Measurements from ENCODE around the gene PSMD7. TPM values are rescaled to one million over a fixed set of nuclear protein-coding genes. Genes with fewer than 3 reads are reported as not detected.
"Not testable (repeated sequence)": the region's sequence is repeated elsewhere in the genome, so short reads cannot be mapped to it uniquely, and the experiment has no call there.

The PSMD7 gene
- total RNA-seq, 1 experiment from 2014 or later, result 135 TPM

DNA sequence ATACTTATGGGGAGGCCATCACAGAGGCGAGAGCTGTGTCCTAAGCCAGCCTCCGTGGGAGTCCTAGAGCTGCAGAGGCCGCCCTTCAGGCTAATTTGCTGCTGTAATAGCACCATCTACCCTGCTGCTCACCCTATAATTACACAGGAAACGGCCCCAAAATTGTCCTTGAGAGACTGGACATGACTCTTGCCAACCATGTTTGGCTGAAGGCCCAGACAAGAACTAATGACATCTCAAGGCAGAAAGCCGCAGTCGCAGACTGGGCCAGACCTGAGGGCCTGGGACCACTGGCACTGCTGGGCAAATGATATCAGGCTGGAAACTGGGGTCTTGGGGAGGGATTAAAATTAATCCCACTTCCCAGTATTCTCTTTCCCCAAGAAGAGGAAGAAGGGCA, 24.1 kb downstream of the PSMD7 start (continued):
- TF ChIP-seq, protein P1, sequence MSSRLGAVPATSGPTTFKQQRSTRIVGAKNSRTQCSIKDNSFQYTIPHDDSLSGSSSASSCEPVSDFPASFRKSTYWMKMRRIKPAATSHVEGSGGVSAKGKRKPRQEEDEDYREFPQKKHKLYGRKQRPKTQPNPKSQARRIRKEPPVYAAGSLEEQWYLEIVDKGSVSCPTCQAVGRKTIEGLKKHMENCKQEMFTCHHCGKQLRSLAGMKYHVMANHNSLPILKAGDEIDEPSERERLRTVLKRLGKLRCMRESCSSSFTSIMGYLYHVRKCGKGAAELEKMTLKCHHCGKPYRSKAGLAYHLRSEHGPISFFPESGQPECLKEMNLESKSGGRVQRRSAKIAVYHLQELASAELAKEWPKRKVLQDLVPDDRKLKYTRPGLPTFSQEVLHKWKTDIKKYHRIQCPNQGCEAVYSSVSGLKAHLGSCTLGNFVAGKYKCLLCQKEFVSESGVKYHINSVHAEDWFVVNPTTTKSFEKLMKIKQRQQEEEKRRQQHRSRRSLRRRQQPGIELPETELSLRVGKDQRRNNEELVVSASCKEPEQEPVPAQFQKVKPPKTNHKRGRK (CRISPR knock-in tag; IDR thresholded peaks at IDR 0.05; ENCODE audit: borderline replicate concordance), result no peak

DNA sequence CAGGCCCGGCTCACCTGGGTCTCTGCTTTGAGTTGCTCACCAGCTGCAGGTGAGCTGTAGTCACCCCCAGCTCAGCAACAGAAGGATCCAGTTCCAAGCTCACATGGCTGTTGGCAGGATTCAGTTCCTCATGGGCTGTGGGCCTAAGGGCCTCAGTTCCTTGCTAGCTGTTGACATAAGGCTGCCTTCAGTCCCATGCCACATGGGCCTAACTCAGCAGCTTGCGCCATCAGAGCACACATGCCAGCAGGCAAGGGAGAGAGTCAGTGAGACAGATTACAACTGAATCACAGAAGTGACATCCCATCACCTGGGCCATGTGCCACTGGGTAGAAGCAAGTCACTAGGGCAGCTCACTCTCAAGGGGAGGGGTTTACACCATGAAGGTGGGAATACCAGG, 24.7 kb downstream of the PSMD7 start:
- no peak for ATAC-seq
- Mint-ChIP-seq H3K9me3 (no peaks in the 10 kb centered on the region), H3K4me1 (0 out of 2 replicates have a peak, but pooled peaks cover 3% of the 10 kb centered on the region), H3K36me3 (peaks cover 11% of the 10 kb centered on the region), H3K4me3 (no peak overlapping the region), H3K27ac (no peak overlapping the region), H3K27me3 (ENCODE audit: low read depth) (no peaks in the 10 kb centered on the region; the same call in 1 of the 2 replicates)
- ChIA-PET CTCF (no interaction called here), POLR2A (no interaction called here)
- no peak for TF ChIP-seq ZNF121 (CRISPR knock-in tag; IDR thresholded peaks at IDR 0.05)
- TF ChIP-seq, protein P2, sequence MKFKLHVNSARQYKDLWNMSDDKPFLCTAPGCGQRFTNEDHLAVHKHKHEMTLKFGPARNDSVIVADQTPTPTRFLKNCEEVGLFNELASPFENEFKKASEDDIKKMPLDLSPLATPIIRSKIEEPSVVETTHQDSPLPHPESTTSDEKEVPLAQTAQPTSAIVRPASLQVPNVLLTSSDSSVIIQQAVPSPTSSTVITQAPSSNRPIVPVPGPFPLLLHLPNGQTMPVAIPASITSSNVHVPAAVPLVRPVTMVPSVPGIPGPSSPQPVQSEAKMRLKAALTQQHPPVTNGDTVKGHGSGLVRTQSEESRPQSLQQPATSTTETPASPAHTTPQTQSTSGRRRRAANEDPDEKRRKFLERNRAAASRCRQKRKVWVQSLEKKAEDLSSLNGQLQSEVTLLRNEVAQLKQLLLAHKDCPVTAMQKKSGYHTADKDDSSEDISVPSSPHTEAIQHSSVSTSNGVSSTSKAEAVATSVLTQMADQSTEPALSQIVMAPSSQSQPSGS (CRISPR knock-in tag; IDR thresholded peaks at IDR 0.05; ENCODE audit: borderline replicate concordance, low read depth), result no peak
- TF ChIP-seq ETV6 (CRISPR knock-in tag; IDR thresholded peaks at IDR 0.05), result no peak
- no peak for TF ChIP-seq ZNF263 (CRISPR knock-in tag; IDR thresholded peaks at IDR 0.05; ENCODE audit: low read depth)
- DNase-seq (ENCODE audit: low spot score), result no peak

DNA sequence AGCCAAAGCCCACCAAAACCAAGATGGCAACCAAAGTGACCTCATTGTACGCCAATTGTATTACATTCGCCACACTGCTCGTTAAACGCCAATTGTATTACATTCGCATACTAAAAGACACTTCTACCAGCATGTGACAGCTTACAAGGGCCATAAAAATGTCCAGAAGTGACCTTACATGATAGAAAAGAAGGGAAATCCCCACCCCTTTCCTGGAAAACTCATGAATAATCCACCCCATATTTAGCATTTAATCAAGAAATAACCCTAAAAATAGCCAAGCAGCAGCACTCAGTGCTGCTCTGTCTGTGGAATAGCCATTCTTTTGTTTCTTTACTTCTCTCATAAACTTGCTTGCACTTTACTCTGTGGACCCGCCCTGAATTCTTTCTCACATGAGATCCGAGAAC, 25.7 kb downstream of the PSMD7 start:
- no peak for TF ChIP-seq FOXP1 (CRISPR knock-in tag; IDR thresholded peaks at IDR 0.05; ENCODE audit: borderline replicate concordance)
- TF ChIP-seq ATF1 (CRISPR knock-in tag; IDR thresholded peaks at IDR 0.05), result no peak
- TF ChIP-seq ZNF671 (CRISPR knock-in tag; IDR thresholded peaks at IDR 0.05), result no peak
- TF ChIP-seq RORB (CRISPR knock-in tag; IDR thresholded peaks at IDR 0.05), result no peak
- no peak for TF ChIP-seq TEAD4 (CRISPR knock-in tag; IDR thresholded peaks at IDR 0.05)
- TF ChIP-seq, protein P3, sequence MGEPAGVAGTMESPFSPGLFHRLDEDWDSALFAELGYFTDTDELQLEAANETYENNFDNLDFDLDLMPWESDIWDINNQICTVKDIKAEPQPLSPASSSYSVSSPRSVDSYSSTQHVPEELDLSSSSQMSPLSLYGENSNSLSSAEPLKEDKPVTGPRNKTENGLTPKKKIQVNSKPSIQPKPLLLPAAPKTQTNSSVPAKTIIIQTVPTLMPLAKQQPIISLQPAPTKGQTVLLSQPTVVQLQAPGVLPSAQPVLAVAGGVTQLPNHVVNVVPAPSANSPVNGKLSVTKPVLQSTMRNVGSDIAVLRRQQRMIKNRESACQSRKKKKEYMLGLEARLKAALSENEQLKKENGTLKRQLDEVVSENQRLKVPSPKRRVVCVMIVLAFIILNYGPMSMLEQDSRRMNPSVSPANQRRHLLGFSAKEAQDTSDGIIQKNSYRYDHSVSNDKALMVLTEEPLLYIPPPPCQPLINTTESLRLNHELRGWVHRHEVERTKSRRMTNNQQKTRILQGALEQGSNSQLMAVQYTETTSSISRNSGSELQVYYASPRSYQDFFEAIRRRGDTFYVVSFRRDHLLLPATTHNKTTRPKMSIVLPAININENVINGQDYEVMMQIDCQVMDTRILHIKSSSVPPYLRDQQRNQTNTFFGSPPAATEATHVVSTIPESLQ (CRISPR knock-in tag; IDR thresholded peaks at IDR 0.05), result no peak
- TF ChIP-seq, protein P4, sequence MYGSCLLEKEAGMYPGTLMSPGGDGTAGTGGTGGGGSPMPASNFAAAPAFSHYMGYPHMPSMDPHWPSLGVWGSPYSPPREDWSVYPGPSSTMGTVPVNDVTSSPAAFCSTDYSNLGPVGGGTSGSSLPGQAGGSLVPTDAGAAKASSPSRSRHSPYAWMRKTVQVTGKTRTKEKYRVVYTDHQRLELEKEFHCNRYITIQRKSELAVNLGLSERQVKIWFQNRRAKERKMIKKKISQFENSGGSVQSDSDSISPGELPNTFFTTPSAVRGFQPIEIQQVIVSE (CRISPR knock-in tag; IDR thresholded peaks at IDR 0.05; ENCODE audit: borderline replicate concordance), result no peak
- no peak for TF ChIP-seq CREB1 (CRISPR knock-in tag; IDR thresholded peaks at IDR 0.05)
- Mint-ChIP-seq H3K27ac (no peak overlapping the region), H3K4me3 (no peak overlapping the region), H3K27me3 (ENCODE audit: low read depth) (no peaks in the 10 kb centered on the region; the same call in 1 of the 2 replicates), H3K36me3 (peaks cover 20% of the 10 kb centered on the region), H3K9me3 (no peaks in the 10 kb centered on the region), H3K4me1 (0 out of 2 replicates have a peak, but pooled peaks cover 3% of the 10 kb centered on the region)
- POLR2A ChIA-PET, result no interaction called here
- ATAC-seq (no peak), DNase-seq (ENCODE audit: low spot score) (no peak)
- CTCF ChIA-PET, result interaction anchor here (0.5 kb wide), 1 partner anchor 157 kb away, joined by 3 read pairs; no protein-coding TSS in a partner anchor

DNA sequence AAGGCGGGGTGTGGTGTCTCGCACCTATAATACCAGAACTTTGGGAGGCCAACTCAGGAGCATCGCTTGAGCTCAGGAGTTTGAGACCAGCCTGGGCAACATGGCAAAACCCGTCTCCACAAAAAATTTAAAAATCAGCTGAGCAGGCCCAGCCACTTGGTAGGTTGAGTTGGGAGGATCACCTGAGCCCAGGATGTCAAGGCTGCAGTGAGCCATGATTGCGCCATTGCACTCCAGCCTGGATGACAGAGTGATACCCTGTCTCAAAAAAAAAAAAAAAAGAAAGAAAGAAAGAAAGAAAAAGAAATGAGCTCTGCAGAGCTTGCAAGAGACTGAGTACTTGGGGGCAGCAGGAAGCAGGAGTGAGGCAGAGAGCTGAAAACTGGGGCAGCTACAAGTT, 28.2 kb downstream of the PSMD7 start:
- POLR2A ChIA-PET, result interaction anchor here (0.7 kb wide), 1 partner anchor 19 kb away, joined by 4 read pairs; no protein-coding TSS in a partner anchor
- peaks cover 29% of the 10 kb centered on the region for H3K36me3 Mint-ChIP-seq
- not testable (repeated sequence) for ATAC-seq; H3K9me3 Mint-ChIP-seq; H3K4me1 Mint-ChIP-seq; DNase-seq (ENCODE audit: low spot score); H3K27me3 Mint-ChIP-seq (ENCODE audit: low read depth); H3K27ac Mint-ChIP-seq; H3K4me3 Mint-ChIP-seq
- CTCF ChIA-PET, result interaction anchor here (0.7 kb wide), 1 partner anchor 92 kb away, joined by 5 read pairs; no protein-coding TSS in a partner anchor

Measured in WTC11 (cell line).